ENCODE data around the gene GSTA5. TPM values are rescaled to one million over a fixed set of nuclear protein-coding genes. Genes with fewer than 3 reads are reported as not detected.

GSTA5 gene
- total RNA-seq, result not detected

DNA sequence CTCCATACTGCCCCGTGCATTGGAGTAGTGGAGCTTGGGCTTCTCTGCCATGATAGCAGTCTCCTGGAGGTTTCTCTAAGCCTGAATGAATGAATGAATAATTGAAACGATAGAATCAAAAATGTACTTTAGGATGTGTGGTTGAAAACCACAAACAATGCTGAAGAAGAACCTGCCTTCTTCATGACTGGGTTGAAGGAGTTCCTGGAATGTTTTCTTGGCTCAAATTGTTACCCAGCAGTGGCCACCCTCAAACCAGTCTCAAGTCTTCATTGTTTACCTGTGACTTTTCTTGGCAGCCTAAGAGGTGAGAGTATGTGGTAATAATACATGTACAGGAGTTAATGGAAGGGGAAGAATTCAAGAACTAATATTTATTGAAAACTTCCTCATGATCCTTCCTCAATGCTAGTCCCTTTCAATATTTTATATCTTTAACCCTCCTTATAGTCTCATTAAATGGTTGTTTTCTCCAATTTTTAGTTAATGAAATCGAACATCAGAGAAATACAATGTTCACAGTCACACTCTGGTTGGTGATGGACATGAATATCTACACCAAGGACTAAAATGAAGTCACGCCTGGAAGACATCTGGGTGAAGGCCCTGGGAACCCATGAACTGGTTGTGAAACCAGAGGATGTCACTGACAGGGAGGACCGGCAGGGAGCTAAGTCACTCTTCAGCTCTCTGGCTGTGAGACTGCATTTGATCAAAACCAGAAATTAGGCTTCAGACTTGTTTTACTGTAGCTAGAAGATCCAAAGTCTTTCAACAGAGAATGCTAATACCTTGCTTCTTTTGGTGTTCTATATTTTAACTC, at the start of gene GSTA5:
GSTA5 (minus strand) TSS at position 51 of the 823 bp plus-strand sequence.
- Histone ChIP-seq H3K4me3 (no peak within 1 kb of the TSS), H3K27ac (no peak within 1 kb of the TSS), H3K9me3 (no peaks in the 10 kb centered on the region), H3K9ac (ENCODE audit: low read depth in 2 of 2, low read length in 2 of 2) (no peak within 1 kb of the TSS), H3K4me1 (no peaks in the 10 kb centered on the region), H3K36me3 (no peaks in the 10 kb centered on the region), H3K27me3 (no peaks in the 10 kb centered on the region)
- DNase-seq, result no peak
- TF ChIP-seq, protein P1, sequence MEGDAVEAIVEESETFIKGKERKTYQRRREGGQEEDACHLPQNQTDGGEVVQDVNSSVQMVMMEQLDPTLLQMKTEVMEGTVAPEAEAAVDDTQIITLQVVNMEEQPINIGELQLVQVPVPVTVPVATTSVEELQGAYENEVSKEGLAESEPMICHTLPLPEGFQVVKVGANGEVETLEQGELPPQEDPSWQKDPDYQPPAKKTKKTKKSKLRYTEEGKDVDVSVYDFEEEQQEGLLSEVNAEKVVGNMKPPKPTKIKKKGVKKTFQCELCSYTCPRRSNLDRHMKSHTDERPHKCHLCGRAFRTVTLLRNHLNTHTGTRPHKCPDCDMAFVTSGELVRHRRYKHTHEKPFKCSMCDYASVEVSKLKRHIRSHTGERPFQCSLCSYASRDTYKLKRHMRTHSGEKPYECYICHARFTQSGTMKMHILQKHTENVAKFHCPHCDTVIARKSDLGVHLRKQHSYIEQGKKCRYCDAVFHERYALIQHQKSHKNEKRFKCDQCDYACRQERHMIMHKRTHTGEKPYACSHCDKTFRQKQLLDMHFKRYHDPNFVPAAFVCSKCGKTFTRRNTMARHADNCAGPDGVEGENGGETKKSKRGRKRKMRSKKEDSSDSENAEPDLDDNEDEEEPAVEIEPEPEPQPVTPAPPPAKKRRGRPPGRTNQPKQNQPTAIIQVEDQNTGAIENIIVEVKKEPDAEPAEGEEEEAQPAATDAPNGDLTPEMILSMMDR (IDR thresholded peaks at IDR 0.05), result no peak
- intact Hi-C loops (cut with DNase I), result no loop called here

DNA sequence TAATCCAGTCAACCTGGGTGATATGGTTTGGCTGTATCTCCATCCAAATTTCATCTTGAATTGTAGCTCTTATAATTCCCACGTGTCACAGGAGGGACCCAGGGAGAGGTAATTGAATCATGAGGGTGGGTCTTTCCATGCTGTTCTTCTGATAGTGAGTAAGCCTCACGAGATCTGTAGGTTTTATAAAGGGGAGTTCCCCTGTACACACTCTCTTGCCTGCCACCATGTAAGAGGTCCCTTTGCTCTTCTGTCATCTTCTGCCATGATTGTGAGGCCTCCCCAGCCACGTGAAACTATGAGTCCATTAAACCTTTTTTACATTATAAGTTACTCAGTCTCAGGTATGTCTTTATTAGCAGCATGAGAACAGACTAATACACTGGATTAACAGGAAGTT, 49.4 kb upstream of the GSTA5 start:
- no peak for DNase-seq
- TF ChIP-seq, protein P1 (IDR thresholded peaks at IDR 0.05), result no peak
- no peak overlapping the region for H3K27ac ChIP-seq

GRCh38 chr6:52887910-52888524, 47.4 kb upstream of the GSTA5 start:
- DNase-seq, result no peak
- TF ChIP-seq, protein P1 (IDR thresholded peaks at IDR 0.05), result no peak
- no peak overlapping the region for H3K27ac ChIP-seq

More for the DNA sequence above, 49.4 kb upstream of the GSTA5 start:
- Histone ChIP-seq H3K36me3 (no peaks in the 10 kb centered on the region), H3K9ac (ENCODE audit: low read depth in 2 of 2, low read length in 2 of 2) (no peak overlapping the region), H3K27me3 (no peaks in the 10 kb centered on the region), H3K9me3 (no peaks in the 10 kb centered on the region), H3K4me1 (no peaks in the 10 kb centered on the region), H3K4me3 (no peak overlapping the region)
- intact Hi-C loops (cut with DNase I), result loop anchor here (10.0 kb wide), 1 partner anchor 85 kb away; no protein-coding TSS in a partner anchor

DNA sequence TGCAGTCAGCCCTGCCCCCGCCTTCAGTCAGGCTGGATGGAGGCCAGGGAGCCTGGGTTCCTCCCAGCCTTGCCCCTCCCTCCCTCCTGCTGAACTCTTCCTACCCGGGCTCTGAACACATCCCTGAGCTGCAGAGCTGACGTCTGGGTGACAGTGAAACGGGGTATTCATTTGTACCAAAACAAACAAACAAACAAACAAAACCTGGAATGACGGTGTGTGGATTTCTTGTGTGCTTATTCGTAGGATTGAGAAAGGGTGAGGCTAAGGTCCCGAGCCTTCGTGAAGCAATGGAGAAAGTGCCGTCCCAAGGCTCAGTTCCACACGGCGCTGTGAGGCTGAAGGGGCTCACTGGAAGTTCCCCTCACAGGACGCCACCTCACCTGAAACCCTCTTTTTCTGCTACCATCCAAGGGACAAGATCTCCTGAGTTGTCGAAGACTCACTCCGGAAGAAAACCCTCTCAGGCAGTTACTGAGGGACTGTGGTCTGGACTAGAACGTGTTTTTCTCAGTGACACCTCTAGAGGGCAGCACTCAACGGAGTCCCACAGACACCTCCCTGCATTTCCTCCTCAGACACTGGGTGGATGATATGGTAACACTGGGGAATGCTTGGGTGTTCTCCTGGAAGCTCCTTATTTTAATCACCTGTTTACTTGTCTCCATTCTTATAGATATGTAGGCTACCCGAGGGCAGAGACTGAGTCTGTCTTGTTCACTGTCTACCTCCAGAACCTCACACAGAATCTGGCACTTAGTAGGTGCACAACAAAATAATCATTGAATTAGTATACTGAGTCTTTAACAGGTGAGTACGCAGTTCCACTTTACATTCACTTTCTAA, 41.6 kb upstream of the GSTA5 start:
- DNase-seq, result peak; percentile 82
- no peaks in the 10 kb centered on the region for H3K9me3 ChIP-seq

More at GRCh38 chr6:52887910-52888524, 47.4 kb upstream of the GSTA5 start:
- Histone ChIP-seq H3K36me3 (no peaks in the 10 kb centered on the region), H3K4me1 (no peaks in the 10 kb centered on the region), H3K27me3 (no peaks in the 10 kb centered on the region), H3K9me3 (no peaks in the 10 kb centered on the region), H3K9ac (ENCODE audit: low read depth in 2 of 2, low read length in 2 of 2) (no peak overlapping the region), H3K4me3 (no peak overlapping the region)
- intact Hi-C loops (cut with DNase I), result no loop called here

DNA sequence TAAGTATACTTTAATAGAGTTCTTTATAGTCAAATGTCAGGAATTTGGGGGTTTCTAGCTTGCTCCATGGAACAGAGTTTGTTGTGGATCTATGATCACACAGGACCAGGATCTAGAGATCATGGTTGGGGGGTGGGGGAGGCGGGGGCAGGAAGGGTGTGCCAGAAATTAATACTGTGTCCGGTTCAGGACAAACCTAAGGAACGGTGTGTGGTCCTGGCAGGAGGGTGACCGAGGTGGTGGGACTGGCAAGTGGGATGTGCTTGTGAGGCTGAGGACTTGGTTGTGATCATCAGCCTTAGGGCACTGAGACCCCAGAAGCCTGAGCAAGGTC, 41.0 kb upstream of the GSTA5 start:
- intact Hi-C loops (cut with DNase I), result no loop called here
- H3K4me3 ChIP-seq, result peak overlapping the region; percentile 62
- no peaks in the 10 kb centered on the region for H3K9me3 ChIP-seq
- no peaks in the 10 kb centered on the region for H3K27me3 ChIP-seq
- H3K9ac ChIP-seq (ENCODE audit: low read depth in 2 of 2, low read length in 2 of 2), result peak overlapping the region in 1 of 2 donors; percentile 13
- DNase-seq, result no peak
- H3K4me1 ChIP-seq, result no peaks in the 10 kb centered on the region
- no peak overlapping the region for H3K27ac ChIP-seq
- TF ChIP-seq, protein P1 (IDR thresholded peaks at IDR 0.05), result no peak
- no peaks in the 10 kb centered on the region for H3K36me3 ChIP-seq

More for the DNA sequence above, 41.6 kb upstream of the GSTA5 start:
- H3K27me3 ChIP-seq, result no peaks in the 10 kb centered on the region
- TF ChIP-seq, protein P1 (IDR thresholded peaks at IDR 0.05), result peak; percentile 78
- H3K36me3 ChIP-seq, result no peaks in the 10 kb centered on the region
- no peak overlapping the region for H3K27ac ChIP-seq
- peak overlapping the region; percentile 13 to 57 for H3K9ac ChIP-seq (ENCODE audit: low read depth in 2 of 2, low read length in 2 of 2)
- no peaks in the 10 kb centered on the region for H3K4me1 ChIP-seq
- peak overlapping the region; percentile 62 for H3K4me3 ChIP-seq
- intact Hi-C loops (cut with DNase I), result no loop called here
